GM12892 (cell line): ENCODE measurements around the gene RPS25.
"Not testable (repeated sequence)": the region's sequence is repeated elsewhere in the genome, so short reads cannot be mapped to it uniquely, and the experiment has no call there.

ENCODE experiments used
- DNase-seq: peaks from one replicate; pipeline ENCODE4 v3.0.0; 2011; ENCODE audit not compliant: insufficient read length
- FAIRE-seq: peaks from 2 replicates; lab custom pipeline; 2011; peaks lifted over from hg19 to GRCh38; lab: Jason Lieb, UNC
- POLR2A ChIP-seq: IDR thresholded peaks from 2 replicates; pipeline ENCODE4 v1.6.1; 2011; ENCODE audit warnings: low read depth, low read length, control low read depth
- POLR2AphosphoS5 ChIP-seq: IDR thresholded peaks from 2 replicates; pipeline ENCODE4 v1.6.1; 2011; ENCODE audit warnings: low read depth, low read length, control low read depth
- TAF1 ChIP-seq: IDR thresholded peaks from 2 replicates; pipeline ENCODE4 v1.6.1; 2011; ENCODE audit warnings: low read depth, mild to moderate bottlenecking, control low read depth, low read length, borderline replicate concordance

RPS25 gene

DNA sequence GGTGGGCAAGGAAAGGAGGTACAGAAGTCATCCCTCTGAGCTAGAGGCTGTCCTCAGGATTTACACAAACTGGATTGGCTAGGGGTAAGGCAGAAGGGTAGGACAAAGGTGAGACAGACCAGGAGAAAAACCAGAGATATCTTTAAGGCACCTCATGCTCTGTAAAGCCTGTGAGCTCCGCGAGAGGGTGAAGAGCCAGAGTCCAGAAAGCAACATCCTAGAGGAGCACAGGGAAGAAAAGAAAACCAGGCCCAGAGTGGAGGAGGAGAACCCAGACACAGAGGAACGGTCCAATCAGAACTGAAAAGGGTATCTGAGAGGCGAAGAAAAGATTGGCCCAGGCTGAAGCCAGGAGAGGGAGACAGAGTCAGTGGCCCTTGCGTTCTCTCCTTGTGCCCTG, 7.4 kb upstream of the RPS25 start:
- DNase-seq (no peak), FAIRE-seq (no peak)
- TF ChIP-seq TAF1 (no peak), POLR2AphosphoS5 (no peak), POLR2A (no peak)

DNA sequence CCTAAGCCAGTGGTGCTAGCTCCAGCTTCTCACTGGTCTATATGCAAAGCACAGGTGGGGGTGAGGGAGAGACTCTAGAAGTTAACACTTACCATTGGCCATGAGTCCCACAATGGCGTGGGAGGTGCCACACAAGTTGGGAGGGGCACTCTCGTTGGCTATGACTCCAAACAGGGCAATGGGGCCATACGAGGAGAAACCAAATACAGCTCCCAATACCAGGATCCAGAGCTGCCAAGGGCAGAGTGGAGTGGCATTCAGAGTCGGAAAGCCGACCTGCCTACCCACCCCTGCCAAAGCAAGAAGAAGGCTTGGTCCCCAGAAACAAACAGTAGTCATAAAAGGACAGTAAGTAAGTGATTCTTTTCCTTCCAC, 6.9 kb upstream of the RPS25 start:
- FAIRE-seq (no peak), DNase-seq (no peak)
- TF ChIP-seq TAF1, result no peak

DNA sequence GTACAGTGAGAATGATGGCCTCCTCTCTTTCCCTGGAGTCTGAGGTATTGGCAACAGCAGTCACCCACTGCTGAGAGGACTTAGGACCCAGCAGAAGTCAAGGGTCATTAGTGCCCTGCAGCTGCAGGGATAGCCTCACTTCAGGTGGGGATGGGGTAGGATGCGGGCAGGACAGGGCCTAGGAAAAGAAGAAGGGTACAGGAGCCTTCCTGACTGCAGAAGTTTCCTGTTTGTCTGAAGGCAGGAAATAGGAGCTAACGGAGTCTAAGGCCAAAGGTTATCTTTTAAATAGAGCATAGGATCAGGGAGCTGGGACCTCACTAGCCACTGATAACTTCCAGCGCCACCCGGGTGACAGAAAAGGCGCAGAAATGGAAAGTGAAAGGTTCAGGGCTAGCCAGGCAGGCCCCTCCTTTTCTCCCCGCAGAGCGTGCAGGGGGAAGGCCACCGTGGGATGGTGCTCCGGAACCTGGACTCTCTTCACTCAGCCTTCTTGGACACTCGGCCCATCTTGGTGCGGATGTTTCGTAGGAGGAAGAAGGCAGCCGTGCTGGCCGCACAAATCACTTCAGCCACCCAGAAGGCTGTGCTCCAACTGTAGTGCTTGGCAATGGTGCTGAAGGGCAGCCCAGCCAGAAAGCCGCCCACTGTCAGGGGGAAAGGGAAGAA, 6.4 kb upstream of the RPS25 start:
- no peak for FAIRE-seq
- no peak for DNase-seq
- TF ChIP-seq TAF1, result no peak
- TF ChIP-seq POLR2A, result no peak
- no peak for TF ChIP-seq POLR2AphosphoS5

GRCh38 chr11:119023741-119024140, 5.6 kb upstream of the RPS25 start:
- TF ChIP-seq TAF1 (no peak), POLR2A (no peak), POLR2AphosphoS5 (no peak)
- DNase-seq, result no peak
- FAIRE-seq, result no peak

- no peak for DNase-seq
- TF ChIP-seq POLR2A (no peak), TAF1 (no peak), POLR2AphosphoS5 (no peak)
- peak; percentile 36 for FAIRE-seq
Measured at GRCh38 chr11:119021631-119022030, 3.5 kb upstream of the RPS25 start.

DNA sequence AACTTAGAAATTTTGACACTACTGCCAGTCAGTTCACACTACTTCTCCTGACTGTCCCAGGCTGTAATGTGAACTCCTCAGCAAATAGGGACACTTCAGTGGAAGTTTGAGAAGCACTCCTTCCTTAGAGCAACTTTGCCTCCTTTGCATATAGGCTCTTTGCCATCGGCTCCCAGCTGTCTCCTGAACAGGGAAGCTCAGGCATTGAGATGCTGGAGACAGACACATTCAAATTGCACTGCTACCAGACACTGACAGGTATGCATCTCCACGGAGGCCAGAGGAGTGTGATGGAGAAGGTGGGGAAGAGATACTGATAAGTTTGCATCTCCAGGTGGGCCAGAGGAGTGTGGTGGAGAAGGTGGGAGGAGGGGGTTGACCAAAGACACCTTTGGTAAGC, 1.9 kb upstream of the RPS25 start:
- FAIRE-seq (no peak), DNase-seq (no peak)
- TF ChIP-seq POLR2A (no peak), POLR2AphosphoS5 (no peak), TAF1 (no peak)

- not testable (repeated sequence) for FAIRE-seq, DNase-seq
Measured at GRCh38 chr11:119017377-119017776, 766 bp downstream of the RPS25 start.

- DNase-seq (no peak), FAIRE-seq (no peak)
- TF ChIP-seq POLR2AphosphoS5, result no peak
- TF ChIP-seq POLR2A, result 0 out of 2 replicates have a peak, but pooled peaks have one; percentile 41
- TF ChIP-seq TAF1, result no peak
Measured at GRCh38 chr11:119016216-119017009, 1.7 kb downstream of the RPS25 start.

GRCh38 chr11:119015054-119015611, 3.0 kb downstream of the RPS25 start:
- DNase-seq (no peak), FAIRE-seq (no peak)
- TF ChIP-seq POLR2A (0 out of 2 replicates have a peak, but pooled peaks have one; percentile 29), TAF1 (no peak), POLR2AphosphoS5 (peak; percentile 24; the same call in 1 of the 2 replicates)

- no peak for DNase-seq
- TF ChIP-seq POLR2A (peak; percentile 82), POLR2AphosphoS5 (peak; percentile 60), TAF1 (no peak)
- FAIRE-seq, result no peak
Measured at GRCh38 chr11:119014209-119014924, 3.8 kb downstream of the RPS25 start.

DNA sequence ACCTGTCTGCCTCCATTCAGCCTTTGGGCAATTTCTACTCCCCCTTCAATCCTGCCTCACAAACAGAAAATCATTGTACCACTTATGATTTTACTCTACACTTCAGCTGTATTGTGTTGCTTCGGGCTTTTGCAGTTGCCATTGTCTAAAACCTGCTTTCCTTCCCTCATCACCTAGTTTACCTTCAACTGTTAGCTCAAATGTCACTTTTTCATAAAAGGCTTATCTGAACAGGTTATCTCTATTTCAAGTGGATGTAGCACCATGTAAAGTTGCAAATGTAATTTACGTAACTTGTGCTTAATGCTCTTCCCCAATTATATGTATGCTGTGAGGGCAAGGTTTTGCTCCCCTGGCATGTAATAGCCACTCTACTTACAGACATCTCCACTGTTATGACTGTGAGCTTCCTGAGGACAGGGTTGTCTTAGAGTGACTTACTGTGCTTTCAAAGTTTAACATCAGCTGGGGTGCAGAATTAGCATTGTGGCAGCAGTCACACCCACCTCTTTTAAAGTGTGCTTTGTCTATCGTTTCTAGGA, 5.4 kb downstream of the RPS25 start:
- DNase-seq (no peak), FAIRE-seq (no peak)
- TF ChIP-seq TAF1 (no peak), POLR2AphosphoS5 (no peak; the same call in 1 of the 2 replicates), POLR2A (no peak)
